ENCODE measurements around the gene UGT8. TPM values are rescaled to one million over a fixed set of nuclear protein-coding genes. Genes with fewer than 3 reads are reported as not detected.

Gene UGT8
- total RNA-seq, 4 donors from 2014 or later: not detected

- no peak for TF ChIP-seq CTCF (IDR thresholded peaks at IDR 0.05; ENCODE audit: low read depth)
These were observed 15.0 kb downstream of the UGT8 start for GRCh38 chr4:114613560-114613959.

GRCh38 chr4:114615435-114615834 lies 16.8 kb downstream of the UGT8 start:
- no peak for TF ChIP-seq CTCF (IDR thresholded peaks at IDR 0.05; ENCODE audit: low read depth)

GRCh38 chr4:114626196-114626595 lies 27.6 kb downstream of the UGT8 start:
- TF ChIP-seq CTCF (IDR thresholded peaks at IDR 0.05; ENCODE audit: low read depth): no peak

- no peak for TF ChIP-seq CTCF (IDR thresholded peaks at IDR 0.05; ENCODE audit: low read depth)
These were observed 37.8 kb downstream of the UGT8 start for GRCh38 chr4:114636192-114636935.

- no peak for TF ChIP-seq CTCF (IDR thresholded peaks at IDR 0.05; ENCODE audit: low read depth)
These were observed 43.7 kb downstream of the UGT8 start for GRCh38 chr4:114642173-114642780.

- no peak for TF ChIP-seq CTCF (IDR thresholded peaks at IDR 0.05; ENCODE audit: low read depth)
These were observed 51.3 kb downstream of the UGT8 start for GRCh38 chr4:114649908-114650307.

GRCh38 chr4:114653675-114654074 lies 55.1 kb downstream of the UGT8 start:
- no peak for TF ChIP-seq CTCF (IDR thresholded peaks at IDR 0.05; ENCODE audit: low read depth)
